ENCODE results near the gene HTR3A.

HTR3A gene

DNA sequence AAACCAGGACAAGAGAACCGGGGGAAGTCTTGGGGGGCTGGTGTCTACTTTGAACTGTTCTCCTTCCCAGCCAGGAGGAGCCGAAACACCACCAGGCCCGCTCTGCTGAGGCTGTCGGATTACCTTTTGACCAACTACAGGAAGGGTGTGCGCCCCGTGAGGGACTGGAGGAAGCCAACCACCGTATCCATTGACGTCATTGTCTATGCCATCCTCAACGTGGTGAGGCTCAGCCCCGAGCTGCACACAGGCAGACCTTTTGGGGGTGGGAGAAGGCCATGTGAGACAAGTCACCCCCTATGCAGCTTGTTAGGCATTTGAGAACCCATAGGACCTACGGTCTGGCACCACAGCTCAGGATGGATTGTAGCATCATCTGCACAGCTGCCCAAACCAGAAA is 2.8 kb downstream of the HTR3A start:
- no peak for DNase-seq (ENCODE audit: low read depth in 1 of 2, low spot score in 1 of 2)

DNA sequence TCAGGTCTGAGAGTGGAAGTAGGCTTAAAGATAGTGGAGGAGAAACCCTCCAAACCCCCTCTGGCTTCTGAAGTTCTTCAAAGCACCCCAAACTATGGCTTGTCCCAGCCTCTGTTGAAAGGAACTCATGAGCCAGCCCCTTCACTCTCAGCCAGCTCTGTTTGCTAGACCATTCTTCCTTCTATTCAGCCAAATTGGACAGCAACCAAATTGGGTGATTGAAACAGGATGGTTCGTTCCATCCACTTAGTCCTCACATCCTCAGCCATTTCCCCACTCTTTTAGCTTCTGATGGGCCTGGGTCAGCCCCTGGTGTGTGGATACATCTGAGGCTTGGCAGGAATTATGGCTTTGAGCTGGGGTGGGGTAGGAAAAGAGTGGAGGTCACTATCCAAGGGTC is 4.5 kb downstream of the HTR3A start:
- DNase-seq (ENCODE audit: low read depth in 1 of 2, low spot score in 1 of 2), result no peak

DNA sequence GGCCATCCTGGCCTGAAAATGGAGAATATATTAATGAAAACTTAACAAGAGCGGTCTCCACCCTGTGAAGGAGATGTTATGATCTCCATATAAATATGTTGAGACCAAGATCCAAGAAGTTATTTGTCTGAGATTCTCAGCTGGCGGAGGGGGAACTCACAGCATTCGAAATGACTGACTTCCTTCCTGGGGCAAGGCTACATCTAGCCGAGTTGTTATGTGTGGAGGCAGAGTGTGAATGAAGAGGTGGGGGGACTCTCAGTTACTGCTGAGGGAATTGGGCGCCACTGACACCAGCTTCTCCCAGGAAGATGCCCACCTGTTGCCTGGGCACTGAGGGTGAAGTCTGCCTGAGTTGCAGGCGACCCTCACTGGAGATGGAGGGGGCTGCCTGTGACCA is 5.9 kb downstream of the HTR3A start:
- no peak for DNase-seq (ENCODE audit: low read depth in 1 of 2, low spot score in 1 of 2)

DNA sequence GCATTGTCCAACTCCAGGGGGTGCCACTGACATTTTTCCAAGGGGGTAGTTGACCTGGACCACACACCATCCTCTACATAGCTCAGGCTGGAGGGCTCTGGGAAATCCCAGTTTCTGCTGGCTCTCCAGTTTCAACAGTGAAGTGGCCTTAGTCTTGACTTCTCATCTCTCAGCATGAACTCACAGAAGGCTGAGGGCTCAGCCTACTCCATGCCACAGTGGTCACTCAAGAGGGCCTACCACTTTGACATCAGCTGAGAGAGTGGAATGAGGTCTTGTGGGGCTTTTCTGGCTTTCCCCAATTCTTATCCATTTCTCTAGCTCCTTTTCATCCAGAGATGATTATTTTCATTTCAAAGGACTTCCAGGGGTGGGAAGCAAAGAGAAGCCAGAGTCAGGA is 7.4 kb downstream of the HTR3A start:
- no peak for DNase-seq (ENCODE audit: low read depth in 1 of 2, low spot score in 1 of 2)

DNA sequence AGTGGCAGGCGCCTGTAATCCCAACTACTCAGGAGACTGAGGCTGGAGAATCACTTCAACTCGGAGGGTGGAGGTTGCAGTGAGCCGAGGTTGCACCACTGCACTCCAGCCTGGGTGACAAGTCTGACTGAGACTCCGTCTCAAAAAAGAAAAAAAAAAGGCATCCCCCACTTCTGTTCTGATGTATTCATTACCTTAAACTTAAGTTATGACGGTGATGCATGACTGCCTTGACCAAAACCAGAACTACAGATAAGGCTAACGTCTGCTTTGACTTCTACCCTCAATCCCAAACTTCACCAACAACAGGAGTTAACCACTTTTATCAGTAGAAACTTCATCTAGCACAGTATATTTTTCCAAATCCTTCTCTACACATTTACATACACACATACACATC is 9.9 kb downstream of the HTR3A start:
- no peak for DNase-seq (ENCODE audit: low read depth in 1 of 2, low spot score in 1 of 2)

DNA sequence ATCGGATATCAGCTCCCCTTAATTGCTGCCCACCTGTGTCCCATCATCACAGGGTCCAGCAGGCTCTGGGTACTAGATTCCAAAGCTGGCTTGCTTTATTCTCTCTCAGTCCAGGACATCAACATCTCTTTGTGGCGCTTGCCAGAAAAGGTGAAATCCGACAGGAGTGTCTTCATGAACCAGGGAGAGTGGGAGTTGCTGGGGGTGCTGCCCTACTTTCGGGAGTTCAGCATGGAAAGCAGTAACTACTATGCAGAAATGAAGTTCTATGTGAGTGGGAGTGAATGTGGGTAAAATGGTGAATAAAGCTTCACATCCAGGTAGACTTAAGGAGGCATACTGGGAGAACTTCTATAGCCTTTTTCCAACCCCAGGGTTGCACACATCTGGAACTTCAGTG is 11.0 kb downstream of the HTR3A start:
- DNase-seq (ENCODE audit: low read depth in 1 of 2, low spot score in 1 of 2), result no peak

DNA sequence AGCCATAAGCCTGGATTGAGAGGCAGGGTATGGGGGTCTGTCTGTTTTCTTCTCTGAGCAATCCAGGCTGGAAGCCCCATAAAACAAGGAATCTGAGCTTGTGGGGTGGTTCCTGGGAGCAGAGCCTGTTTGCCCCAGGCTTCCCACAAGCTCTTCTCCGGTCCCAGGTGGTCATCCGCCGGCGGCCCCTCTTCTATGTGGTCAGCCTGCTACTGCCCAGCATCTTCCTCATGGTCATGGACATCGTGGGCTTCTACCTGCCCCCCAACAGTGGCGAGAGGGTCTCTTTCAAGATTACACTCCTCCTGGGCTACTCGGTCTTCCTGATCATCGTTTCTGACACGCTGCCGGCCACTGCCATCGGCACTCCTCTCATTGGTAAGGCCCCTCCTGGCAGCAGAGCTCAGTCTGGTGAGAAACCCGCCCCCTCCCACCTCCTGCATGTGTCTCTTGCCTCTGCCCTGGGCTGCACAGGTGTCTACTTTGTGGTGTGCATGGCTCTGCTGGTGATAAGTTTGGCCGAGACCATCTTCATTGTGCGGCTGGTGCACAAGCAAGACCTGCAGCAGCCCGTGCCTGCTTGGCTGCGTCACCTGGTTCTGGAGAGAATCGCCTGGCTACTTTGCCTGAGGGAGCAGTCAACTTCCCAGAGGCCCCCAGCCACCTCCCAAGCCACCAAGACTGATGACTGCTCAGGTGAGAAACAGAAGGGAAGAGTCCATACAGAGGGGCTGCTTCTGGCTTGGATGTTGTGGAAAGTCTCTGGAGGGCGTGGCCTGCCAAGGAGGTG is 11.6 kb downstream of the HTR3A start:
- no peak for DNase-seq (ENCODE audit: low read depth in 1 of 2, low spot score in 1 of 2)

DNA sequence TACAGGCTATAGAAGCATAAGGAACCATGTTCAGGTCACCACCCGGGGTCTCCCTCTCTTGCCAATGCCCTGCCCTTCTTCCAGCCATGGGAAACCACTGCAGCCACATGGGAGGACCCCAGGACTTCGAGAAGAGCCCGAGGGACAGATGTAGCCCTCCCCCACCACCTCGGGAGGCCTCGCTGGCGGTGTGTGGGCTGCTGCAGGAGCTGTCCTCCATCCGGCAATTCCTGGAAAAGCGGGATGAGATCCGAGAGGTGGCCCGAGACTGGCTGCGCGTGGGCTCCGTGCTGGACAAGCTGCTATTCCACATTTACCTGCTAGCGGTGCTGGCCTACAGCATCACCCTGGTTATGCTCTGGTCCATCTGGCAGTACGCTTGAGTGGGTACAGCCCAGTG is 14.5 kb downstream of the HTR3A start:
- DNase-seq (ENCODE audit: low read depth in 1 of 2, low spot score in 1 of 2), result no peak

DNA sequence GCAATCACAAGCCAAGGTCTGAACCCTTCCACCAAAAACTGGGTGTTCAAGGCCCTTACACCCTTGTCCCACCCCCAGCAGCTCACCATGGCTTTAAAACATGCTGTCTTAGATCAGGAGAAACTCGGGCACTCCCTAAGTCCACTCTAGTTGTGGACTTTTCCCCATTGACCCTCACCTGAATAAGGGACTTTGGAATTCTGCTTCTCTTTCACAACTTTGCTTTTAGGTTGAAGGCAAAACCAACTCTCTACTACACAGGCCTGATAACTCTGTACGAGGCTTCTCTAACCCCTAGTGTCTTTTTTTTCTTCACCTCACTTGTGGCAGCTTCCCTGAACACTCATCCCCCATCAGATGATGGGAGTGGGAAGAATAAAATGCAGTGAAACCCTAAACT is 15.0 kb downstream of the HTR3A start:
- no peak for DNase-seq (ENCODE audit: low read depth in 1 of 2, low spot score in 1 of 2)

DNA sequence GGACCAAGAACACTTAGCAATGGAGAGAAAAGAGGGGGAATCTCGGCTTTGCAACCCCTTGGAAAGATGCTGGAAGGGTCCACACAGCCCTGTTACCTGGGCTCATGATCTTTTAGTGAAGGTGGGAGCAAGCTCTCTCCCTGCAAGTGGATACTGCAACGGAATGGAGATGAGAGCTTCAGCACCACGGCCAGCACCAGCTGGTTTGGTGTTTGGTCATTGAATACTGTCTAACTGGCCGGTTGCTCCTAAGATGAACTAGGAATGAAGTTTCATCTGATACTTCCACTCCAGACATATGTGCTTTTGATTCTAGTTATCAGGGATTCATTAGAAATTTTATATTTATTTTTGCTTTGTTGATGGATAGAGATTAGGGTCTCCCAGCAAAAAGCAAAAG is 16.3 kb downstream of the HTR3A start:
- DNase-seq (ENCODE audit: low read depth in 1 of 2, low spot score in 1 of 2), result no peak

DNA sequence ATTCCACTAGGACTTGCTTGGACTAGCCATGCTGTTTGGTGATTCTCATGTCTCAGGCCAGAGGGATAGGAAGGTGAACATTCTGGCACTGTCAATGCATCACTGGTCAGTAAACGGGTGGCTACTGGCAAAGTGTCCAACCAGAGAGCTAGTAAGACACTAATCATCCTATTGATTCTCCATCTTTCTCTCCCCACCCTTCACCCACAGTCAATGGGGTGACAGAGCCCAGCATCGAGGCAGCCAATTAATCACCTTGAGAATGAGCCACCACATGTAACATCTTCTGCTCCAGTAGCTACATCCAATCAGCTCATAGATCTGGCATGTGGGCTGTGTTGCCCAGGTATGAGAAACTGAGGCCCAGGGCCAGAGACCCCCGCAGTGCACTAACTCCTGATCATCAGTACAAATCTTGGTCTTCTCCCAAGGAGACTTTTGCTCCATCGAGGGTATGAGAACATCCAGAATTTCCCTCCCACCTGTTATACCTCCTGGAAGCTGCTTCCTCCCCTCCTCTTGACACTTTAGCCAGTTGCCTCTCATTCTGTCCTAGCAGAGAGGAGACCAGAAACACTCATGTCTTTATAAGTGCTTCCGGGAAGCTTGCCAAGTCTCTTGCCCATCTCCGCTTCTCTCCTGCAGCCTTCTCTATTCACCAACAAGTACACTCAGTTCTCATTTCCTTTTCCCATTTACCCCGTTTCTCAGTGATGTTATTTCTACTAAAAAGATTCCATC is 17.0 kb downstream of the HTR3A start:
- DNase-seq (ENCODE audit: low read depth in 1 of 2, low spot score in 1 of 2), result no peak

DNA sequence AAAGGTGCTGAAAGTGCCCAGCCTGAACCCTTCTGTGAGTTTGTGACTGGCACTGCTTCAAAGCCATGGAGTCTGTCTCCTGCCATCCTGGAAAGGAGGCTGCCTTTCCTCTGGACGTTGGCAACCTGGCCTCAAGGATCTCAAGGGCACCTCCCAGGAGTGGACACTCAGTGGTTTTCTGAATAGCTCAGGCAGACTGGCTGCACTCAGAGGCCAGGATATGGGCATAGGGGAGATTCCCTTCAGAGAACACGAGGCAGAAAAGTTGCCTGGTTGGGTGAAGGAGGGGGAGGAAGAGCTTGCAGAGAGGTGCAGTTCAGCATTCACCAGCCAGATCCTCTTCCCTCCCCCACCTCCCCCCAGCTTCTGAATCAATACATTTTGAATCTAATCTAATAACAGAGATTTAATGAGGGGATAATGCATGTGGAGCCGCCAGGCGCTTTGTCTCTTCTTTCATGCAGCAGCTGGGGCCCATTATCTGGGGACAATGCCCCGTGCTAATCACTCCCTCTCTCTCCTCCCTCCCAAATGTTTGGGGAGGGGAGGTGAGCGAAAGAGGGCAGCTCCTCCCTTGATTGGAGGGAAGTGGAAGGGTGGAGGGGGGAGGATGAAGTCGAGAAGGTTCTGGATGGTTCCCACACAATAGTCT is 17.7 kb downstream of the HTR3A start:
- no peak for DNase-seq (ENCODE audit: low read depth in 1 of 2, low spot score in 1 of 2)

DNA sequence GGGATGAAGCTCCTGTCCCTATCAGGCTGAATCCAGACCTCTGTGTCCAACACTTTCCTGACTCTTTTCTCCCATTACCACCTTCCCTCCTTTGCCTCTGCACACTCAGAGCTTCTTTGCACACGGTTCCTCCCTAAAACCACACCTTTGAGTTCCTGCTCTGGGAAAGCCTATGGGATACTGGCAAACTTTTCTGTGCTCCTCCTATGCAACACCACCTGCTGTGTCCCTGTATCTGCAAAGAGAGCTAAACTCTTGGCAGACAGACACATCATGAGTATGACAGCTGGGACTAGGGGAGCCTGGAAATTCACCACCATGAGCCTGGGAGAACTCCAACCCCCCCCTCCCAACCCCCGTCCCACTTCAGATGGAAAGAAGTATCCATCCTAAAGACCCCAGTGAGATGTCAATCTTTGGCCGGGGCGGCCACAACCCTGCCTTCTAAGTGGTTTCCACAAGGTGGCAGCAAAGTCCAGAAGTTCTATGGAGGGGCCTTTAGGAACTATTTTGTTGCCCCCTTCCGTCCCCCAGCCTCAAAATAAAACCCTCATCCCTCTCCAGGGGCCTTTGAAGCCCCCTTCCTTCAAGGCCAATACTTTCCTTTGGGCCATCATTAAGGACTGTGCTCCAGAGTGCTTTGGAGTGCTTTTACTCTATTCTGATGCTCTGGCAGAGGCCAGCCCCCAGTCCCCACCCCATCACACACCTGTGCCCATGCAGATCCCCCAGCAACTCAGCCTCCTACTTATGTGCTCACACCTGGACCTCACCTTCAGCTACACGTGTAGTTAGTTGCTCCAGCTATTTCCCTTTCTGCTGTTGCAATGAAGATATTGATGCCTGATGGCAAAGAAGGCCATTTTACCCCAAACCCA is 19.4 kb downstream of the HTR3A start:
- DNase-seq (ENCODE audit: low read depth in 1 of 2, low spot score in 1 of 2), result peak; percentile 18 to 20

DNA sequence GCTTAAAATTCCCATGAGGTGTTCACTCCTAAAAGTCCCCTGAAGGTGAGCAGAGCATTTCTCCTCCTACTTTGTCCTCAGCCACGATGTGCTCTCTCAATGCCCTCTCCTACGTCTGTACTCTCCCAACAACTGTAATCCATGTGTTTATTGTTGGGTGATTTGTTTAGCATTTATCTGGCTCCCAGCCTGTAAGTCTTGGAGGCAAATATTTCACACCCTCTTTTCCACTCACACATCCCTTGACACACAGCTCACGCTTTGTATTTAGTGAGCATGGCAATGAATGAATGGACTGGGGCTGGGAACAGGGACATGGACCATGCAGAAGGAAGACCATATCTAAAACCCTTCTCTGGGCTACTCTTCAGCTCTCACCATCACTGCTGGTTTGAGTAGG is 22.6 kb downstream of the HTR3A start:
- no peak for DNase-seq (ENCODE audit: low read depth in 1 of 2, low spot score in 1 of 2)

DNA sequence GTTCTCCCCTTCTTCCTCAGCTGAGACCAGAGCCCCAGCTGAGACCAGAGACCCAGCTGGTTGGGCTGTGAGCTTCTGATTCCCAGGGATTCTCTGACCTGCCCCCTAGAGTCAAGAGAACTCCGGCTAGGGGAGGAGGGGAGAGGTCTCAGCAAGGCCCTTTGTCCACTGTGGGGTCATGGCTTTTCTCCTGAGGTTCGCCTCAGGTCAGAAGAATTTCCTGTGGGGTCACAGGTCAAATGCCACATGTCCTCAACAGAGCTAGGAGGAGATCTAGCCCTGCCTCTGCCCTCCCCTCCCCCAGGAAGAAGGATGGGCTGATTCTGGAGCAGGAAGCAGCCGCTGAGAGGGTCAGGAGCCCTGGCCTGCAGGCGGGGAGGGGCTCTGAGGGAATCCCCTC is 23.7 kb downstream of the HTR3A start:
- no peak for DNase-seq (ENCODE audit: low read depth in 1 of 2, low spot score in 1 of 2)

DNA sequence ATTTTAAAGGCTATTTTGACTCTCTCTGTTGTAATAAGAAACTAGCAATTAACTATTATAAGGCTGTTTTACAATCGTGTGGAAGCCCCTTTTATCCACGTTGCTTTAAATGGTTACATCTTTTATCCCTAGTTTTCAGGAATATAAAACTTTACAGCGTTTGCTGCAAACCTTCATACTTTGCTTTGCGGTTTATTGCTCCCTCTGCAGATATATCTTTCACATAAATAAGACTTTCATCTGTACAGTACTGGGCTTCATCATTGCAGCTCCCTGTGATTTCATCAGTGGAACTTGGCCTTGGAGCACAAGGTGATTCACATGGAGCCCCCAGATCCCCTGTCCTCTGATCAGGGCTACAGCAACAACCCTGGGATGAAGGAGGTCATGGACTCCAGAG is 25.6 kb downstream of the HTR3A start:
- DNase-seq (ENCODE audit: low read depth in 1 of 2, low spot score in 1 of 2), result no peak

DNA sequence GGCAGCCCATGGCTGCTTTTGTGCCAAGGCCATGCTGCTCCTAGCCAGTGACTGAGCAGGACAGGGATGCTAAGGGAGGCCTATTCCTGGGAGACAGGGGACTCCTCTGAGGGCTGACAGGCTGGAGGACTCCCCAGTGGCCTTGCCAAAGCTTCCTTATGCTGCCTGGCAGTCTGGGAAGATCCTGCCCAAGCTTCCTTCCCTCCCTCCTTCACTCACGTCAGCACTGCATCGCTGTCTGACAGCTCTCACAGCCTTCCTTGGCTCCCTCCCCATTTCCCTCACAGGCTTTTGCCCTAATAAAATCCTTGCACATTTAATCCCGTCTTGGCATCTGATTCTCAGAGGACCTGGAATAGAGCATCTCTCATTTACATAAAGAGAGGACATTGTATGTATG is 26.5 kb downstream of the HTR3A start:
- DNase-seq (ENCODE audit: low read depth in 1 of 2, low spot score in 1 of 2), result no peak

DNA sequence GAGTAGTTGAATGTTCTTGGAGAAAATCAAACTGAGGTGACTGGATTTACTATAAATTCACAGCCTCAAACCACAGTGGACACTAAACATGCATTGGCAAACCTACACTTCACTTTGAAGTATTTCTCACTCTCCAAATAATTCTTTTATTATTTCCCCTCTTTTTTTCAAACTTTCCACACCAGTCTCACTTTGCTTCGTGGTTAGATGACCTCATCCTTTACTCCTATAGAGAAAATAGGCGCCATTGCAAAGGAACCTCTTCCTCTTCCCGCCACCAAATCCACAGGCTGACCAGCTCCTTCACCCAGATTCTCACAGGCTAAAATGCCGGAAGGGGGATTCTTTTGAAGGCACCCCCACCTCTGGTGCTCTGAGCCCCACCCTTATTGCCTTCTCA is 33.4 kb downstream of the HTR3A start:
- no peak for DNase-seq (ENCODE audit: low read depth in 1 of 2, low spot score in 1 of 2)

DNA sequence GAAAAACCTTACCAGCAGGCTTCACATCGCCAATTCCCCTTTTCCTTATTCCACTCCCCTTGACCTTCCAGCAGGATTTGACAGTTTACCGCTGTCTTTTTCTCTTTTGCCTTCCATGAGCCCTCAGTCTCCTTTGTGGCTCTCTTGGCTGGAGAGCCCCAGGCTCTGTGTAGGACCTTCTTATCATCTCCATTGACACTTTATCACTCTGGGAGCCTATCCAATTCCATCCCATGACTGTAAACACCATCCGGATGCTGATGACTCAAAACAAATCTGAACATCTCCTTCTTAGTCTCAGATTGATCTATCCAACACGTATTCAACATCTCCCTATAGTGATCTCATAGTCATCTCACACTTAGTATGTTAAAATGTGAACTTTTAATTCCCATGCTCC is 36.0 kb downstream of the HTR3A start:
- no peak for DNase-seq (ENCODE audit: low read depth in 1 of 2, low spot score in 1 of 2)

DNA sequence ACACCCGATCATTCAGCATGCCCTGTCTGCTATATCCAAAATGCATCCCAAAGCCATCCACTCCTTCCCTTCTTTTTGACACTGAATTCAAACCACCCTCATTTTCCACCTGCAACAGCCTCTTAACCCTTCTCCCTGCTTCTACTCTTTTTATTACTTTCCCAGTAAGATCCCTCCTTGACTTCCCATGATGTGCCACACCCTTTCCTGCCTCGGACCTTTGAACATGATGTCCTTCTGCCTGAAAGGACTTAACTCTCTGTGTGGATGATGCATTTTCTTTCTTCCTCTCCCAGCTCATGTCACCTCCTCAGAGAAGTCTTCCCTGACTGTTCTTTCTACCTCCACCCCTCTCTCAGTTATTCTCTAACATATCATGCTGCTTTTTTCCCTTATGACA is 36.5 kb downstream of the HTR3A start:
- DNase-seq (ENCODE audit: low read depth in 1 of 2, low spot score in 1 of 2), result no peak

DNA sequence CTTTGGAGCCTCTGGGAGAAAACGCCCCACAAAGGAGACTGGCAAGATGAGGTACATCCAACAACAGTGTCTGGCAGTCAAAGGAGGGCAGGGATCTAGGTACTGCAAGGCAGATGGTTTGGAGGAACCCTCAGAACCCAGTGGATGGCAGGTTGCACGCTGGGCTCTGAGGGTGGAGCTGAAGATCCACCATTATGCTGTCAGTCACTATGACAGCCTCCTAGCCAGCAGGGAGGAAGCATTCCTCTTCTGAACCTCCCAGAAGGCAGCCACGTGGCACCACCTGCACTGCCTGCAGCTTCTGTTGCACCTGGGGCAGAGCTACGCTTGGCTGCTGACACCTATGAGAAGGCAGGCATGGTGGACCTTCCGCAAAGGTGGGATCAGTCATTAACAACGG is 40.2 kb downstream of the HTR3A start:
- no peak for DNase-seq (ENCODE audit: low read depth in 1 of 2, low spot score in 1 of 2)

All from stimulated activated CD4-positive, alpha-beta T cell treated with anti-CD3 and anti-CD28 coated beads, Interleukin-15, amount 100 ng/mL, for 1 hour (primary cell).